ENCODE results near the gene PCDH9. TPM values are rescaled to one million over a fixed set of nuclear protein-coding genes. Genes with fewer than 3 reads are reported as not detected.

PCDH9 gene, protein sequence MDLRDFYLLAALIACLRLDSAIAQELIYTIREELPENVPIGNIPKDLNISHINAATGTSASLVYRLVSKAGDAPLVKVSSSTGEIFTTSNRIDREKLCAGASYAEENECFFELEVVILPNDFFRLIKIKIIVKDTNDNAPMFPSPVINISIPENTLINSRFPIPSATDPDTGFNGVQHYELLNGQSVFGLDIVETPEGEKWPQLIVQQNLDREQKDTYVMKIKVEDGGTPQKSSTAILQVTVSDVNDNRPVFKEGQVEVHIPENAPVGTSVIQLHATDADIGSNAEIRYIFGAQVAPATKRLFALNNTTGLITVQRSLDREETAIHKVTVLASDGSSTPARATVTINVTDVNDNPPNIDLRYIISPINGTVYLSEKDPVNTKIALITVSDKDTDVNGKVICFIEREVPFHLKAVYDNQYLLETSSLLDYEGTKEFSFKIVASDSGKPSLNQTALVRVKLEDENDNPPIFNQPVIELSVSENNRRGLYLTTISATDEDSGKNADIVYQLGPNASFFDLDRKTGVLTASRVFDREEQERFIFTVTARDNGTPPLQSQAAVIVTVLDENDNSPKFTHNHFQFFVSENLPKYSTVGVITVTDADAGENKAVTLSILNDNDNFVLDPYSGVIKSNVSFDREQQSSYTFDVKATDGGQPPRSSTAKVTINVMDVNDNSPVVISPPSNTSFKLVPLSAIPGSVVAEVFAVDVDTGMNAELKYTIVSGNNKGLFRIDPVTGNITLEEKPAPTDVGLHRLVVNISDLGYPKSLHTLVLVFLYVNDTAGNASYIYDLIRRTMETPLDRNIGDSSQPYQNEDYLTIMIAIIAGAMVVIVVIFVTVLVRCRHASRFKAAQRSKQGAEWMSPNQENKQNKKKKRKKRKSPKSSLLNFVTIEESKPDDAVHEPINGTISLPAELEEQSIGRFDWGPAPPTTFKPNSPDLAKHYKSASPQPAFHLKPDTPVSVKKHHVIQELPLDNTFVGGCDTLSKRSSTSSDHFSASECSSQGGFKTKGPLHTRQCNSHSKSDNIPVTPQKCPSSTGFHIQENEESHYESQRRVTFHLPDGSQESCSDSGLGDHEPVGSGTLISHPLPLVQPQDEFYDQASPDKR (N-terminal part only)
- total RNA-seq (2022; extraction: Qiagen RNA extraction; ENCODE audit: low read depth): 6.2 to 7.5 TPM (median 7.2 TPM) in 5 replicates

DNA sequence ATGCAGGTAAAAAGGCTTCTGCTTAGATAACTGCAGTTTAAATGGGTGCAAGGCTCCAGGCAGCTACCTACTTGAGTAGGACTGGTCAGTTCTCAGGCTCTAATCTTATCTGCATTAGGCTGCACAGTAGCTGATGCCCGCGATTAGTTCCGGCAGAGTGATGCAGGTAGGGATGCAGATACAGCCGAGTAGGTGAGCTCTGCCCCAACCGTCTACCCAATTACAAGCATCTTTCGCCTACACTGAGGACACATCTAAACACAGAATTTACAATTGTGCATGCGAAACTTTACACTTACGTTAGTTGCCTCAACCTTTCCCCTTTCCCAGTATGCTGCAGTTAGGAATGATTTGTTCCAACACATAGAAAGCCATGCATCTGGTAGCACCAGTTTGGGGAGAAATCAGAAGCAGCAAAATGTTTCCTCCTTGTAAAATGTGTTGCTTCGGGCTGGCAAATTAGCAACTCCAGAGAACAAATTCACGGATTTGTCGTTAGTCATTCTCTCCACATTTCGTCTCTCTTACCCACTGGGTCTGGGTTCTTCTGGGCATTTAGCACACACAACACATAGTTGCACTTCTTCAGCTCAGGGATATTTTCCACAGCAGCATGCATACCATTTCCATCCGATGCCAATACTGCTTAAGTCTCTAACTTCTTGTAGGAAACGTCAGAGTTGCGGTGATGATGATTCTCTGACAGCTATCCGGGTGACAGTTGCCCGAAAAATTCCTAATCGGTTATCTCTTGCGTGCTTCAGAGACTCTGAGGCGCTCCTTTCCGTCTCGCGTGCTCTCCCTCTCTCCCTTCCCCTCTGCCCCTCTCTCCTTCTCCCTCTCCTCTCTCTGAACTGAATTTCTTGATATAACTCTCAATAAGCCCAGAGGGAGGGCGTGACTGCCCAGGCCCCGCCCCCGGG is at the start of gene PCDH9:
Gene PCDH9, minus strand, starts transcription at position 856 of the 923 bp plus-strand sequence. CDS start 1,896 bp downstream, outside the sequence.

All from A549 treated with ZK216348 at 1 μM for 4 hours (cell line).